PFSK-1 (cell line): ENCODE measurements around the gene ABCB8.

ENCODE experiments used
- POLR2AphosphoS5 ChIP-seq: IDR thresholded peaks from 2 replicates; pipeline ENCODE4 v1.6.1; 2012; ENCODE audit warnings: low read depth, mild to moderate bottlenecking, control low read depth, low read length, moderate library complexity
- SIN3A ChIP-seq: IDR thresholded peaks from 2 replicates; pipeline ENCODE4 v1.6.1; 2012; ENCODE audit warnings: mild to moderate bottlenecking, low read length, moderate library complexity, borderline replicate concordance; ENCODE audit not compliant: insufficient read depth
- TF ChIP-seq, protein P1 (sequence below), 2 experiments: IDR thresholded peaks; 2 replicates each; pipeline versions ENCODE4 v1.6.1 to v1.8.0; 2011 to 2012; ENCODE audit warnings: low read depth in 2 of 2, low read length in 2 of 2, control low read depth in 1 of 2, inconsistent platforms in 1 of 2, mild to moderate bottlenecking in 1 of 2, moderate library complexity in 1 of 2; ENCODE audit not compliant: insufficient read depth in 1 of 2

DNA sequence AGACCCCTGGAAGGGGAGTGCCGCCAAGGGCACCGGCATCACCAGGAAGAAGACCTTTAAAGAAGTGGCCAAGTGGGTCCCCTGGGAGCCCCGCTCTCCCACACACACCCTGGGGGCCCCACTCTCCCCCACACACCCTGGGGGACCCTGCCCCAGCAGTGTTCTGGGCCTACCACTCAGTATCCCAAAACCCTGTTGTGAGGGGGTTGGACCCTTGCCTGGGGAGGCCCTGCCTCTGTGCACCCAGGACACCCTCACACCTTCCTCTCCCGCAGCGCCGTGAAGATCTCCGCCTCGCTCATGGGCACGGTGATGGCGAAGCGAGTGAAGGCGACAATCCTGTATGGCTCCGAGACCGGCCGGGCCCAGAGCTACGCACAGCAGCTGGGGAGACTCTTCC lies 26.7 kb upstream of the ABCB8 start:
- TF ChIP-seq POLR2AphosphoS5 (no peak), SIN3A (no peak)
- TF ChIP-seq, protein P1, sequence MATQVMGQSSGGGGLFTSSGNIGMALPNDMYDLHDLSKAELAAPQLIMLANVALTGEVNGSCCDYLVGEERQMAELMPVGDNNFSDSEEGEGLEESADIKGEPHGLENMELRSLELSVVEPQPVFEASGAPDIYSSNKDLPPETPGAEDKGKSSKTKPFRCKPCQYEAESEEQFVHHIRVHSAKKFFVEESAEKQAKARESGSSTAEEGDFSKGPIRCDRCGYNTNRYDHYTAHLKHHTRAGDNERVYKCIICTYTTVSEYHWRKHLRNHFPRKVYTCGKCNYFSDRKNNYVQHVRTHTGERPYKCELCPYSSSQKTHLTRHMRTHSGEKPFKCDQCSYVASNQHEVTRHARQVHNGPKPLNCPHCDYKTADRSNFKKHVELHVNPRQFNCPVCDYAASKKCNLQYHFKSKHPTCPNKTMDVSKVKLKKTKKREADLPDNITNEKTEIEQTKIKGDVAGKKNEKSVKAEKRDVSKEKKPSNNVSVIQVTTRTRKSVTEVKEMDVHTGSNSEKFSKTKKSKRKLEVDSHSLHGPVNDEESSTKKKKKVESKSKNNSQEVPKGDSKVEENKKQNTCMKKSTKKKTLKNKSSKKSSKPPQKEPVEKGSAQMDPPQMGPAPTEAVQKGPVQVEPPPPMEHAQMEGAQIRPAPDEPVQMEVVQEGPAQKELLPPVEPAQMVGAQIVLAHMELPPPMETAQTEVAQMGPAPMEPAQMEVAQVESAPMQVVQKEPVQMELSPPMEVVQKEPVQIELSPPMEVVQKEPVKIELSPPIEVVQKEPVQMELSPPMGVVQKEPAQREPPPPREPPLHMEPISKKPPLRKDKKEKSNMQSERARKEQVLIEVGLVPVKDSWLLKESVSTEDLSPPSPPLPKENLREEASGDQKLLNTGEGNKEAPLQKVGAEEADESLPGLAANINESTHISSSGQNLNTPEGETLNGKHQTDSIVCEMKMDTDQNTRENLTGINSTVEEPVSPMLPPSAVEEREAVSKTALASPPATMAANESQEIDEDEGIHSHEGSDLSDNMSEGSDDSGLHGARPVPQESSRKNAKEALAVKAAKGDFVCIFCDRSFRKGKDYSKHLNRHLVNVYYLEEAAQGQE (IDR thresholded peaks at IDR 0.05; ENCODE audit: insufficient read depth in 1 of 2, low read depth in 2 of 2, low read length in 2 of 2) = no peak
